Neural crest cell (in vitro differentiated cells): Measurements from ENCODE around the gene GALNT17. TPM values are rescaled to one million over a fixed set of nuclear protein-coding genes. Genes with fewer than 3 reads are reported as not detected.
"Not testable (repeated sequence)": the region's sequence is repeated elsewhere in the genome, so short reads cannot be mapped to it uniquely, and the experiment has no call there.

Source experiments
- DNase-seq: peaks from one replicate; pipeline ENCODE4 v3.0.0; 2021; ENCODE audit warnings: low read depth, mixed read lengths, low spot score
- H3K27ac Mint-ChIP-seq: one replicate; pipeline ENCODE4 v1.8.0; 2021; ENCODE audit warnings: mild to moderate bottlenecking, mixed read lengths; ENCODE audit not compliant: unreplicated experiment
- H3K27me3 Mint-ChIP-seq: 2 replicates; pipeline ENCODE4 v1.8.0; 2021; ENCODE audit warnings: low read depth, mild to moderate bottlenecking, mixed read lengths
- H3K36me3 Mint-ChIP-seq: 2 replicates; pipeline ENCODE4 v1.8.0; 2021; ENCODE audit warnings: low read depth, mild to moderate bottlenecking, mixed read lengths
- H3K4me1 Mint-ChIP-seq: 2 replicates; pipeline ENCODE4 v1.8.0; 2021; ENCODE audit warnings: mixed read lengths
- H3K4me3 Mint-ChIP-seq: one replicate; pipeline ENCODE4 v1.8.0; 2021; ENCODE audit warnings: mild to moderate bottlenecking, mixed read lengths
- H3K9me3 Mint-ChIP-seq: 2 replicates; pipeline ENCODE4 v1.8.0; 2021; ENCODE audit warnings: mixed read lengths
- total RNA-seq: library from RNA; stranded (reverse); gene quantifications from 2 replicates; pipeline ENCODE4 v1.2.1, GENCODE V29; 2021
- TF ChIP-seq, protein P1 (sequence below): fragments of 200-600 bp; sonication (generic); conservative IDR thresholded peaks from 2 replicates; pipeline ENCODE4 v1.5.0; 2021; ENCODE audit warnings: antibody characterized with exemption, mild to moderate bottlenecking

The GALNT17 gene
- total RNA-seq, 1 donor from 2014 or later, result 11.0 TPM

DNA sequence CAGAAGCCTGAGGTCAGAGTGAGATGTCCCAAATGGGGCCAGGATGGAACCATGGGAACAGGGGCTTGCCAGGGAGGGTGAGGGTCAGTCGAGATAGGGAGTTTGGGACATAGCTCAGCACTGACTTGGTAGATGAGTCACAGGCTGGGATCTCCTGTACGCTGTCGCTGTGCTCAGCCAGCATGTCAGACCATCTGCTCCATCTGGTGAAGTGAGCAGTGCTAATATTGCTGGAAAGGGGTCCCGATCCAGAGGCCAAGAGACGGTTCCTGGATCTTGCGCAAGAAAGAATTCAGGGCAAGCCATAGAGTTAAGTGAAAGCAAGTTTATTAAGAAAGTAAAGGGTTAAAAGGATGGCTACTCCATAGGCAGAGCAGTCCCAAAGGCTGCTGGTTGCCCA is 505.6 kb downstream of the GALNT17 start:
- H3K36me3 Mint-ChIP-seq, result peaks cover 2% of the 10 kb centered on the region
- H3K9me3 Mint-ChIP-seq, result no peaks in the 10 kb centered on the region
- TF ChIP-seq, protein P1, sequence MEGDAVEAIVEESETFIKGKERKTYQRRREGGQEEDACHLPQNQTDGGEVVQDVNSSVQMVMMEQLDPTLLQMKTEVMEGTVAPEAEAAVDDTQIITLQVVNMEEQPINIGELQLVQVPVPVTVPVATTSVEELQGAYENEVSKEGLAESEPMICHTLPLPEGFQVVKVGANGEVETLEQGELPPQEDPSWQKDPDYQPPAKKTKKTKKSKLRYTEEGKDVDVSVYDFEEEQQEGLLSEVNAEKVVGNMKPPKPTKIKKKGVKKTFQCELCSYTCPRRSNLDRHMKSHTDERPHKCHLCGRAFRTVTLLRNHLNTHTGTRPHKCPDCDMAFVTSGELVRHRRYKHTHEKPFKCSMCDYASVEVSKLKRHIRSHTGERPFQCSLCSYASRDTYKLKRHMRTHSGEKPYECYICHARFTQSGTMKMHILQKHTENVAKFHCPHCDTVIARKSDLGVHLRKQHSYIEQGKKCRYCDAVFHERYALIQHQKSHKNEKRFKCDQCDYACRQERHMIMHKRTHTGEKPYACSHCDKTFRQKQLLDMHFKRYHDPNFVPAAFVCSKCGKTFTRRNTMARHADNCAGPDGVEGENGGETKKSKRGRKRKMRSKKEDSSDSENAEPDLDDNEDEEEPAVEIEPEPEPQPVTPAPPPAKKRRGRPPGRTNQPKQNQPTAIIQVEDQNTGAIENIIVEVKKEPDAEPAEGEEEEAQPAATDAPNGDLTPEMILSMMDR, result no peak
- no peaks in the 10 kb centered on the region for H3K27me3 Mint-ChIP-seq
- no peak for DNase-seq
- no peak overlapping the region for H3K4me3 Mint-ChIP-seq
- peaks cover 14% of the 10 kb centered on the region for H3K4me1 Mint-ChIP-seq
- H3K27ac Mint-ChIP-seq, result no peak overlapping the region

DNA sequence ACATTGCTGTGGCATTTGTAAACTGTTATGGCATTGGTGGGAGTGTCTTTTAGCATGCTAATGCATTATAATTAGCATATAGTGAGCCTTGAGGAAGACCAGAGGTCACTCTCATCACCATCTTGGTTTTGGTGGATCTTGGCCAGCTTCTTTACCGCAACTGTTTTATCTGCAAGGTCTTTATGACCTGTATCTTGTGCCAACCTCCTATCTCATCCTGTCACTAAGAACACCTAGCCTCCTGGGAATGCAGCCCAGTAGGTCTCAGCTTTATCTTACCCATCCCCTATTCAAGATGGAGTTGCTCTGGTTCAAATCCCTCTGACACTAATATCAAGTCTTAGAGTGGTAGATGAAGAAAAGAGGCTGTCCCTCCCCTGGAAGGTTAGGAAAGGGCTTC is 506.2 kb downstream of the GALNT17 start:
- H3K36me3 Mint-ChIP-seq, result peaks cover 2% of the 10 kb centered on the region
- DNase-seq, result no peak
- no peak overlapping the region for H3K27ac Mint-ChIP-seq
- H3K9me3 Mint-ChIP-seq, result no peaks in the 10 kb centered on the region
- TF ChIP-seq, protein P1, result no peak
- no peaks in the 10 kb centered on the region for H3K27me3 Mint-ChIP-seq
- H3K4me1 Mint-ChIP-seq, result peaks cover 12% of the 10 kb centered on the region
- no peak overlapping the region for H3K4me3 Mint-ChIP-seq

DNA sequence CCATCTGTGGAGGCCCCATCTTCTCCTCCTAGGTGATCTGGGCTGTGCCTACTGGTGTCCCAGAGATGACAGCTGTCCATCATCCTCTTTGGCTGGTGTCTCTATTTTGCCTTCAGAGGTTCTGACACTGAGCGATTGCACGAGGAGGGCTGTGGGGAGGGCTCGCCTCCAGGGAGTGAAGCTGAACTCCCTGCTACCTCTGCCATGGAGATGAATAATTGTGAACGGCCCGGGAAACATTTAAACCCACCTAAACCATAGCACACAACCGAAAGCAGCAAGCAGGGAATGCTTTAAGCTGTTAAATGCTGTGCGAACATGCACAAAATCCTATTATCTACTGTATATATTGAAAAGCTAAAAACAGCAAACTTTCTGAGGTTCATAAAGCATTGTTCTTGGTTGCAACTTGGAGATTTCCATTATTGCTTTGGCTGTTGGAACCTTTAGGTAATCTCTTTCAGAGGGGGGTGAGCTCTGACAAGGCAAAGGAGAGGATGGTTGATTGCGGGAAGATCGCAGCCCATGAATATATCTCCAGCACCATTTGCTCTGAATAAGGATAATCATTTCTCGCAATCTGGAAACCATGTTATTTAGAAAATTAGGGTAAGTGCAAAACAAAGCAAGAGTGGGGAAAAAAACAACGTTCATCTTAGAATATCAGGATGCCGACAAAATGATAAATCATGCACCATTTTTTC is 507.6 kb downstream of the GALNT17 start:
- H3K9me3 Mint-ChIP-seq, result no peaks in the 10 kb centered on the region
- peaks cover 6% of the 10 kb centered on the region for H3K4me1 Mint-ChIP-seq
- no peak overlapping the region for H3K4me3 Mint-ChIP-seq
- no peaks in the 10 kb centered on the region for H3K27me3 Mint-ChIP-seq
- H3K27ac Mint-ChIP-seq, result peak overlapping the region; percentile 39
- H3K36me3 Mint-ChIP-seq, result peaks cover 2% of the 10 kb centered on the region
- DNase-seq, result no peak
- TF ChIP-seq, protein P1, result no peak

DNA sequence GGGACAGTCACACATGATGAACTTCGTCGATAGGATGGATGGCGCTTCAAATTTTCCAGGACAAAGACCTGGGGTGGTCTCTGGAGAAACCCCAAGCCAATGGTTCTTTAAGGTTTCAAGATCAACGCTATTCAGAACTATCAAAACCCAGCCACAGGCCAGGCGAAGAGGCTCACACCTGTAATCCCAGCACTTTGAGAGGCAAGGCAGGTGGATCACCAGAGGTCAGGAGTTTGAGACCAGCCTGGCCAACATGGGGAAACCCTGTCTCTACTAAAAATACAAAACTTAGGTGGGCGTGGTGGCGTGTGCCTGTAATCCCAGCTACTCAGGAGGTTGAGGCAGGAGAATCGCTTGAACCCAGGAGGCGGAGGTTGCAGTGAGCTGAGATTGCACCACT is 511.1 kb downstream of the GALNT17 start:
- H3K27ac Mint-ChIP-seq, H3K36me3 Mint-ChIP-seq, DNase-seq, H3K4me3 Mint-ChIP-seq, H3K27me3 Mint-ChIP-seq, H3K9me3 Mint-ChIP-seq, H3K4me1 Mint-ChIP-seq: not testable (repeated sequence)

DNA sequence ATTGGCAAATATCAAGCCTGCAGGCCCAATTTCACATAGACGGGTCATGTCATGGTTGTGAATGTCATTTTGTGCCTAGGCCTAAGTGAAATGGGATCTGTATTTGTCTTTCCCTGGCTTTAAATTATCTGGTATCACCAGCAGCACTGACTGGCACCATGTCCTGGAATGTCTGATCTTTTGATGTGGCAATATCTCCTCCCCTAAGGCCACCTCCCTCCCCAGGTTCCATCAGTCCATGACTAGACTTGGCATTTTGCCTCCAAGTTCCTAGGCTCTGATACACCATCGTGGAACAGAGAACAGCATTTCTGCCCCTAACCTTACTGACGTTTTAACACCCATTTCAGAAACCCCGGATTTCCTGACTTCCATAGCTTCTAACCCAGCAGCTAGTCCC is 513.9 kb downstream of the GALNT17 start:
- Mint-ChIP-seq H3K4me3 (no peak overlapping the region), H3K27ac (no peak overlapping the region), H3K27me3 (no peaks in the 10 kb centered on the region), H3K36me3 (peaks cover 12% of the 10 kb centered on the region), H3K9me3 (peaks cover 12% of the 10 kb centered on the region), H3K4me1 (peaks cover 10% of the 10 kb centered on the region)
- TF ChIP-seq, protein P1, result no peak
- no peak for DNase-seq

DNA sequence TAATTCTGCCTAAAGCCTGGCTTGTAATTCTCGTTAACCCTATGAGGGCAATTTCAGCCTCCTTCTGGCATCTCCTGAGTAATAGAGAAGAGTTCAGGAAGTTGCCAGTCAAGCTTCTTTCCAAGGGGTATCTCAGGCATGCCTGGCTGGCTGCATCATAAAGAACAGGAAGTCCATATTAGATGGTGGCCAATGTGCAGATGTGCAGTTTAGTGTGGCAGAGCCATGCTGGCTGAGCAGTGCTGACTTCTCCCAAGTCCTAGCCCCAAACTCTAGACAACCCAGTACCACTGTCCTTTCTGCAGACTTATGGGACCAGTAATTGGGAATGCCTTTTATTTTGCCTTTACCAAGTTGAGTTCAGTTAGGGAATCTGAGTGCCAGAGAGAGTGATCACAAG is 517.9 kb downstream of the GALNT17 start:
- H3K27ac Mint-ChIP-seq, result no peak overlapping the region
- no peaks in the 10 kb centered on the region for H3K27me3 Mint-ChIP-seq
- H3K4me1 Mint-ChIP-seq, result peaks cover 12% of the 10 kb centered on the region
- no peak overlapping the region for H3K4me3 Mint-ChIP-seq
- H3K36me3 Mint-ChIP-seq, result peaks cover 12% of the 10 kb centered on the region
- TF ChIP-seq, protein P1, result no peak
- DNase-seq, result no peak
- peaks cover 12% of the 10 kb centered on the region for H3K9me3 Mint-ChIP-seq
